ENCODE data around the gene CCBE1.
"Not testable (repeated sequence)": the region's sequence is repeated elsewhere in the genome, so short reads cannot be mapped to it uniquely, and the experiment has no call there.

CCBE1 gene

DNA sequence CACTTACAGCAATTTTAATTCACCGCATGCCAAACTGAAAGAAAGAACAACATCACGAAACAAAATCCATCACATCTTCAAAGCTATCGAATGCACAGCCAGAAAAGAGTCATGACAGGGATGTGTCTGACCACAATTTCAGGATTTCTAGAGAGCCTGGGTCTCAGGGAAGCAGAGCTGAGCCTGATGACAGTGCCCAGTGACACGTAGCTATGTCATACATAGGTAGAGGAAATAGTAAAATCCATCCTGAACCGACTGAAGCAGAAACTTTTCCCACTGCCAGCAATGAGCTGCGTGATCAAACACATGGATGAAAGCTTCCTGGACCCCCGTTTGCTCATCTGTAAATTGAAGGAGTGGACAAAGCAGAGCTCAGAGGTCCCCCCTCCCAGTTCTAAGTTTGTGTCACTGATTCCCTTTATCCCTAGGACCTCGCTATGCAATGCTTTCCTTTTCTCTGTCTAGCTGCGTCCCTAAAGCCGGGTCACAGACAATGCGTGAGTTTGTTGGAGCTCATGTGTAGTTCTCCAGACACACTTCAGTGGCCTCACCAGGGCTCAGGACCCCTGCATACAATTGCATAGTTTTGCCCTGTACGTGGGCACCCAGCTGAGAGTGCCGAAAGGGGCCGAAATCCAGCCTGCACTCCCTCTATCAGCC, 37.6 kb downstream of the CCBE1 start:
- H3K9ac ChIP-seq (ENCODE audit: low read length) = no peak overlapping the region
- H3K27me3 ChIP-seq (ENCODE audit: control insufficient read depth, insufficient read depth, low read length) = no peaks in the 10 kb centered on the region
- H3K27ac ChIP-seq (ENCODE audit: low read depth, low read length) = peak overlapping the region; percentile 75
- H3K4me1 ChIP-seq (ENCODE audit: control insufficient read depth, insufficient read depth, low read length) = peaks cover 24% of the 10 kb centered on the region
- H3K4me3 ChIP-seq (ENCODE audit: low read length) = peak overlapping the region; percentile 49
- no peaks in the 10 kb centered on the region for H3K36me3 ChIP-seq (ENCODE audit: control insufficient read depth, insufficient read depth, low read length)

DNA sequence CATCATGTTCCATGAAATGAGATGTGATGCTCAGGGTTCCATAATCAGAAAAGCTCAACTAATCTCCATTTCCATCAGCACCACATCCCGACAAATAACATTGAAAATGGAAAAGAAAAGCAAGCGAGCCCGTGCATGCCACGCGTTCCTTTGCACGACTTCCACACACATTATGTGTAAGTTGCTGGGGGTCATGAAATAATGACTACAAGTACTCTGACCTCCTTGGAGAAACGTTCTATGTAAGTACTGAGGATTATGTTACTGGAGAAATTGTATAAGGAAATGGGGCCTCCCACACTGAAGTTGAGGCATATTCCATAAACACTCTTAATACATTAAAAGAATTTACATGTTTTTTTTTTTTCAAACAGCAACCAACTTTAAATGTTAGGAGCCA, 38.3 kb downstream of the CCBE1 start:
- H3K9ac ChIP-seq (ENCODE audit: low read length) = no peak overlapping the region
- H3K4me1 ChIP-seq (ENCODE audit: control insufficient read depth, insufficient read depth, low read length) = peaks cover 21% of the 10 kb centered on the region
- H3K4me3 ChIP-seq (ENCODE audit: low read length) = no peak overlapping the region
- H3K36me3 ChIP-seq (ENCODE audit: control insufficient read depth, insufficient read depth, low read length) = no peaks in the 10 kb centered on the region
- H3K27me3 ChIP-seq (ENCODE audit: control insufficient read depth, insufficient read depth, low read length) = no peaks in the 10 kb centered on the region
- peak overlapping the region; percentile 75 for H3K27ac ChIP-seq (ENCODE audit: low read depth, low read length)

GRCh38 chr18:59657012-59657411, 40.2 kb downstream of the CCBE1 start:
- H3K4me1 ChIP-seq (ENCODE audit: control insufficient read depth, insufficient read depth, low read length) = peaks cover 24% of the 10 kb centered on the region
- H3K27me3 ChIP-seq (ENCODE audit: control insufficient read depth, insufficient read depth, low read length) = no peaks in the 10 kb centered on the region
- H3K27ac ChIP-seq (ENCODE audit: low read depth, low read length) = no peak overlapping the region

GRCh38 chr18:59656373-59656887, 40.8 kb downstream of the CCBE1 start:
- Histone ChIP-seq H3K9ac (ENCODE audit: low read length) (no peak overlapping the region), H3K4me1 (ENCODE audit: control insufficient read depth, insufficient read depth, low read length) (peaks cover 24% of the 10 kb centered on the region), H3K4me3 (ENCODE audit: low read length) (no peak overlapping the region), H3K27ac (ENCODE audit: low read depth, low read length) (no peak overlapping the region), H3K27me3 (ENCODE audit: control insufficient read depth, insufficient read depth, low read length) (no peaks in the 10 kb centered on the region), H3K36me3 (ENCODE audit: control insufficient read depth, insufficient read depth, low read length) (no peaks in the 10 kb centered on the region)

More at GRCh38 chr18:59657012-59657411, 40.2 kb downstream of the CCBE1 start:
- H3K9ac ChIP-seq (ENCODE audit: low read length) = no peak overlapping the region
- H3K4me3 ChIP-seq (ENCODE audit: low read length) = no peak overlapping the region
- H3K36me3 ChIP-seq (ENCODE audit: control insufficient read depth, insufficient read depth, low read length) = no peaks in the 10 kb centered on the region

GRCh38 chr18:59655676-59656075, 41.5 kb downstream of the CCBE1 start:
- no peak overlapping the region for H3K9ac ChIP-seq (ENCODE audit: low read length)
- no peaks in the 10 kb centered on the region for H3K36me3 ChIP-seq (ENCODE audit: control insufficient read depth, insufficient read depth, low read length)
- peaks cover 27% of the 10 kb centered on the region for H3K4me1 ChIP-seq (ENCODE audit: control insufficient read depth, insufficient read depth, low read length)
- H3K4me3 ChIP-seq (ENCODE audit: low read length) = no peak overlapping the region
- peak overlapping the region; percentile 67 for H3K27ac ChIP-seq (ENCODE audit: low read depth, low read length)
- H3K27me3 ChIP-seq (ENCODE audit: control insufficient read depth, insufficient read depth, low read length) = no peaks in the 10 kb centered on the region

GRCh38 chr18:59651071-59651470, 46.2 kb downstream of the CCBE1 start:
- Histone ChIP-seq H3K9ac (ENCODE audit: low read length) (no peak overlapping the region), H3K27me3 (ENCODE audit: control insufficient read depth, insufficient read depth, low read length) (no peaks in the 10 kb centered on the region), H3K4me1 (ENCODE audit: control insufficient read depth, insufficient read depth, low read length) (peaks cover 30% of the 10 kb centered on the region), H3K36me3 (ENCODE audit: control insufficient read depth, insufficient read depth, low read length) (no peaks in the 10 kb centered on the region), H3K4me3 (ENCODE audit: low read length) (no peak overlapping the region), H3K27ac (ENCODE audit: low read depth, low read length) (peak overlapping the region; percentile 65)

DNA sequence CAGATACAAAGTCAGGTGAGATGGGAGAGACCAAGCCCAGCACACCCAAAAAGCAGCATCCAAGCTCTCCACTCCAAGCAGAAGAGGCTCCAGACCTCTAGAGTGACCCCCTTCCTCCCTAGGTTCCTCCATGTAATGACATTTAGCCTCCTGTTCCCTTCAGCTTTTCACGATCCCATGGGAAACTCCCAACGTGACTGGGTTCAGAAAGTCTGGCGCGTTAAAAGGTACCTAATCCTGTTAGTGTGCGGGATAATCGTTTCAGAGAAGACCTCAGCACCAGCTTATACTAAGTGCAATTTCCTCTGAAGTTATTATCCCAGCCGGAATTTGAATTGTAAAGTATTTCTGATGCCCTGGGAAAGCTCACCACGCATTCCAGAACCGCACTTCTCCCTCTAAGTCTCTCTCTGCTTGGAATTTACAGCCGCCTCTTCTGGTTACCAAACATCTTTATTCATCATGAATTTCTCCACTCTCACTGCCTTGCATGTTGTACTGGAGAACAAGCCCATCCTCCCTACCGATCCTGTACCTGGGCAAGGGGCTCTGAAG, 46.9 kb downstream of the CCBE1 start:
- Histone ChIP-seq H3K27ac (ENCODE audit: low read depth, low read length) (peak overlapping the region; percentile 61), H3K4me3 (ENCODE audit: low read length) (no peak overlapping the region), H3K27me3 (ENCODE audit: control insufficient read depth, insufficient read depth, low read length) (no peaks in the 10 kb centered on the region), H3K4me1 (ENCODE audit: control insufficient read depth, insufficient read depth, low read length) (peaks cover 26% of the 10 kb centered on the region), H3K9ac (ENCODE audit: low read length) (no peak overlapping the region), H3K36me3 (ENCODE audit: control insufficient read depth, insufficient read depth, low read length) (no peaks in the 10 kb centered on the region)

- no peak overlapping the region for H3K4me3 ChIP-seq (ENCODE audit: low read length)
- H3K9ac ChIP-seq (ENCODE audit: low read length) = no peak overlapping the region
- H3K27ac ChIP-seq (ENCODE audit: low read depth, low read length) = peak overlapping the region; percentile 61
- no peaks in the 10 kb centered on the region for H3K36me3 ChIP-seq (ENCODE audit: control insufficient read depth, insufficient read depth, low read length)
- H3K27me3 ChIP-seq (ENCODE audit: control insufficient read depth, insufficient read depth, low read length) = no peaks in the 10 kb centered on the region
- peaks cover 25% of the 10 kb centered on the region for H3K4me1 ChIP-seq (ENCODE audit: control insufficient read depth, insufficient read depth, low read length)
Observed at GRCh38 chr18:59649591-59649990, 47.6 kb downstream of the CCBE1 start.

- H3K36me3 ChIP-seq (ENCODE audit: control insufficient read depth, insufficient read depth, low read length); H3K4me3 ChIP-seq (ENCODE audit: low read length); H3K9ac ChIP-seq (ENCODE audit: low read length); H3K27me3 ChIP-seq (ENCODE audit: control insufficient read depth, insufficient read depth, low read length): not testable (repeated sequence)
- peaks cover 19% of the 10 kb centered on the region for H3K4me1 ChIP-seq (ENCODE audit: control insufficient read depth, insufficient read depth, low read length)
- peak overlapping the region; percentile 21 for H3K27ac ChIP-seq (ENCODE audit: low read depth, low read length)
Observed at GRCh38 chr18:59648469-59648868, 48.8 kb downstream of the CCBE1 start.

DNA sequence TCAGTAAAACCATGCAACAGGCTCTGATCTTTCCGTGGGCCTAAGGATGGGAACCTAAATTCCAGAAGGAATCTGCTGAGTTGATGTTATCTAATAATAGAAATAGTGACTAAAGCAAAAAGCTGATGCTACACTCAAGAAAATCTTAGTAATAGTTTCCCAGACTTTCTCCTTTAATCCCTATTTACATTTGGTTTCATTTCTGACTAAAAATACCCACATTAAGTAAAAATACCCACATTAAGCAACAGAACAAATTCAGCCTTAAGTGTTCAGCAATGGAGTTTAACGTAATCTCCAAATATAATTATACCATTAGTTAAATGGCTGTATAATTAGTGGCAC, 50.3 kb downstream of the CCBE1 start:
- Histone ChIP-seq H3K27me3 (ENCODE audit: control insufficient read depth, insufficient read depth, low read length) (no peaks in the 10 kb centered on the region), H3K9ac (ENCODE audit: low read length) (no peak overlapping the region), H3K27ac (ENCODE audit: low read depth, low read length) (no peak overlapping the region), H3K4me1 (ENCODE audit: control insufficient read depth, insufficient read depth, low read length) (peaks cover 14% of the 10 kb centered on the region), H3K4me3 (ENCODE audit: low read length) (no peak overlapping the region), H3K36me3 (ENCODE audit: control insufficient read depth, insufficient read depth, low read length) (no peaks in the 10 kb centered on the region)

DNA sequence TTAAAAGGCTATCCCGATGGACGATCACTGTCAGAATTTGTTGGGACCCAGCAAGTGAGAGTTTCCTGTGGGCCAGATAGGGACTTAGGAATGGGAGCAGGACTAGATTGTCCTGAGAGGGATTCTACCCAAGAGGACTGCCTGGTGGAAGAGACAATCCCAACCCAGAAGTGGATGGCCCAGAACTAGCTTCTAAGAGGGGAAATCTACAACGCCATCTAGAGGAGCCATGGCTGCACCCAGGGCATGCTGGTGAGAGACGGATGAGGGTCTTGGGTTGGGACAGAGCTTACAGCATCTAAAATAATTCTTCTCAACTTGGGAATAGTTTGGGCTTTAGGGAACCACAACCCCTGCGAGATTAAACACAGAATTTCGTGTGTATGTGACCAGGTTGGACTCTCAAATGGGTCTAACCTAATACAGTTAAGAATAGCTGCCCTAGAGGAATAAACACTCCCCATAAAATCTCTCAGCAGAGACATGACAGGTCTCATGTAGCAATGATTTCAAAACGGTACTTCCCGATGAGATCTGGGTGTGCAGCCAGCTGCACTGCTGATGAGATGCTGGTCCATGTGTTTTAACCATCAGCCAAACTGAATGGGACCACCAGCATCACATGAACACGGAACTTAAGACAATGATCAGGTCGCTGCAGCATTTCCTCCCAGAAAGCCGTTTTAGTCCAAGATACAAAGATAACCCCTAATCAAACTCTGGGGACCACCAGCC, 50.8 kb downstream of the CCBE1 start:
- Histone ChIP-seq H3K36me3 (ENCODE audit: control insufficient read depth, insufficient read depth, low read length) (no peaks in the 10 kb centered on the region), H3K27me3 (ENCODE audit: control insufficient read depth, insufficient read depth, low read length) (no peaks in the 10 kb centered on the region), H3K4me1 (ENCODE audit: control insufficient read depth, insufficient read depth, low read length) (peaks cover 12% of the 10 kb centered on the region), H3K27ac (ENCODE audit: low read depth, low read length) (peak overlapping the region; percentile 13), H3K9ac (ENCODE audit: low read length) (no peak overlapping the region), H3K4me3 (ENCODE audit: low read length) (no peak overlapping the region)

- no peak overlapping the region for H3K9ac ChIP-seq (ENCODE audit: low read length)
- no peaks in the 10 kb centered on the region for H3K27me3 ChIP-seq (ENCODE audit: control insufficient read depth, insufficient read depth, low read length)
- no peak overlapping the region for H3K27ac ChIP-seq (ENCODE audit: low read depth, low read length)
- no peaks in the 10 kb centered on the region for H3K4me1 ChIP-seq (ENCODE audit: control insufficient read depth, insufficient read depth, low read length)
- no peak overlapping the region for H3K4me3 ChIP-seq (ENCODE audit: low read length)
- H3K36me3 ChIP-seq (ENCODE audit: control insufficient read depth, insufficient read depth, low read length) = no peaks in the 10 kb centered on the region
Observed at GRCh38 chr18:59643740-59644139, 53.5 kb downstream of the CCBE1 start.

Measured in rectal smooth muscle tissue (tissue), 1 donor.